Peyer's patch (tissue), 4 donors: ENCODE measurements around the gene LMBR1L. TPM values are rescaled to one million over a fixed set of nuclear protein-coding genes. Genes with fewer than 3 reads are reported as not detected.

Experiments used
- DNase-seq, 3 donors: peaks; one replicate each; pipeline ENCODE4 v3.0.0-alpha.2; 2017 to 2019
- H3K27ac ChIP-seq, 4 donors: fragments of 200-600 bp; sonication (generic); one replicate each; pipeline ENCODE4 v1.5.1; 2016 to 2019
- H3K27me3 ChIP-seq, 2 donors: fragments of 200-600 bp; sonication (generic); one replicate each; pipeline ENCODE4 v1.5.1; 2019
- H3K36me3 ChIP-seq, 3 donors: fragments of 200-600 bp; sonication (generic); one replicate each; pipeline ENCODE4 v1.5.1; 2016 to 2019
- H3K4me1 ChIP-seq, 4 donors: fragments of 200-600 bp; sonication (generic); one replicate each; pipeline ENCODE4 v1.5.1; 2016 to 2019
- H3K4me3 ChIP-seq, 4 donors: fragments of 200-600 bp; sonication (generic); 1 replicate in 3 of 4; 2 replicates in 1 of 4; pipeline ENCODE4 v1.5.1; 2016 to 2019; ENCODE audit warnings: mild to moderate bottlenecking in 1 of 4
- H3K9me3 ChIP-seq, 4 donors: fragments of 200-600 bp; sonication (generic); one replicate each; pipeline ENCODE4 v1.5.1; 2016 to 2019; ENCODE audit warnings: mild to moderate bottlenecking in 1 of 4
- CTCF ChIP-seq, 6 experiments: fragments of 450-650 bp in 4 of 6; fragments of 200-600 bp in 2 of 6; sonication (generic) in 1 of 6; IDR thresholded peaks; one replicate each; pipeline ENCODE4 v1.5.1; 2017 to 2019; ENCODE audit warnings: antibody characterized with exemption in 6 of 6, mild to moderate bottlenecking in 3 of 6, moderate library complexity in 1 of 6
- POLR2A ChIP-seq, 2 donors: fragments of 450-650 bp; IDR thresholded peaks; one replicate each; pipeline ENCODE4 v1.5.1; 2017; ENCODE audit warnings: antibody characterized with exemption in 2 of 2, mild to moderate bottlenecking in 2 of 2, moderate library complexity in 2 of 2
- small RNA-seq, 2 donors: library from RNA; depleted of rRNA; stranded (forward); fragments of <200 nt; gene quantifications; one replicate each; pipeline ENCODE3, GENCODE V24; 2016
- total RNA-seq, 4 donors: library from RNA; depleted of rRNA; stranded (reverse); fragments of >200 nt; gene quantifications; one replicate each; pipeline ENCODE4 v1.1.0, GENCODE V29; 2016

Gene LMBR1L
- total RNA-seq, 4 donors from 2014 or later: 34.7 to 93.7 (median 84.7) TPM

GRCh38 chr12:49051777-49052438 is 58.7 kb downstream of the LMBR1L start:
- Histone ChIP-seq H3K27ac (no peak overlapping the region), H3K36me3 (peaks cover 0 to 82% (median 2%) of the 10 kb centered on the region in 3 donors), H3K9me3 (no peaks in the 10 kb centered on the region), H3K4me3 (no peak overlapping the region), H3K27me3 (no peaks in the 10 kb centered on the region), H3K4me1 (peaks cover 0 to 18% (median 14%) of the 10 kb centered on the region in 4 donors)
- TF ChIP-seq POLR2A (IDR thresholded peaks at IDR 0.05) (no peak), CTCF (IDR thresholded peaks at IDR 0.05) (no peak)
- DNase-seq: no peak

- H3K4me1 ChIP-seq: peaks cover 0 to 13% (median 9%) of the 10 kb centered on the region in 4 donors
- H3K4me3 ChIP-seq: no peak overlapping the region
- H3K27me3 ChIP-seq: no peaks in the 10 kb centered on the region
- TF ChIP-seq POLR2A (IDR thresholded peaks at IDR 0.05): no peak
- no peak for TF ChIP-seq CTCF (IDR thresholded peaks at IDR 0.05)
- no peak for DNase-seq
- peaks cover 0 to 88% (median 2%) of the 10 kb centered on the region in 3 donors for H3K36me3 ChIP-seq
- no peaks in the 10 kb centered on the region for H3K9me3 ChIP-seq
- H3K27ac ChIP-seq: no peak overlapping the region
These were observed 59.3 kb downstream of the LMBR1L start for GRCh38 chr12:49051373-49051764.

GRCh38 chr12:49050507-49051372 is 59.9 kb downstream of the LMBR1L start:
- no peak overlapping the region for H3K4me3 ChIP-seq
- H3K36me3 ChIP-seq: peaks cover 0 to 94% (median 2%) of the 10 kb centered on the region in 3 donors
- H3K4me1 ChIP-seq: peaks cover 0 to 7% (median 4%) of the 10 kb centered on the region in 4 donors
- H3K9me3 ChIP-seq: no peaks in the 10 kb centered on the region
- H3K27me3 ChIP-seq: no peaks in the 10 kb centered on the region
- DNase-seq: no peak
- TF ChIP-seq POLR2A (IDR thresholded peaks at IDR 0.05) (no peak), CTCF (IDR thresholded peaks at IDR 0.05) (no peak)
- H3K27ac ChIP-seq: no peak overlapping the region

- TF ChIP-seq CTCF (IDR thresholded peaks at IDR 0.05): no peak
- TF ChIP-seq POLR2A (IDR thresholded peaks at IDR 0.05): no peak
- H3K4me3 ChIP-seq: no peak overlapping the region
- peaks cover 0 to 100% (median 2%) of the 10 kb centered on the region in 3 donors for H3K36me3 ChIP-seq
- no peaks in the 10 kb centered on the region for H3K27me3 ChIP-seq
- H3K27ac ChIP-seq: no peak overlapping the region
- H3K9me3 ChIP-seq: no peaks in the 10 kb centered on the region
- H3K4me1 ChIP-seq: no peaks in the 10 kb centered on the region
- peak in 1 of 3 donors; percentile 33 for DNase-seq
These were observed 61.0 kb downstream of the LMBR1L start for GRCh38 chr12:49049566-49050224.

GRCh38 chr12:49048953-49049352 is 61.7 kb downstream of the LMBR1L start:
- Histone ChIP-seq H3K27me3 (no peaks in the 10 kb centered on the region), H3K9me3 (no peaks in the 10 kb centered on the region), H3K27ac (no peak overlapping the region), H3K36me3 (peaks cover 0 to 100% (median 2%) of the 10 kb centered on the region in 3 donors), H3K4me3 (no peak overlapping the region), H3K4me1 (no peaks in the 10 kb centered on the region)
- DNase-seq: peak in 1 of 3 donors; percentile 10
- TF ChIP-seq POLR2A (IDR thresholded peaks at IDR 0.05) (no peak), CTCF (IDR thresholded peaks at IDR 0.05) (no peak)

Small RNA genes lying within 50 kb of the gene (small RNA-seq; reads per million reads assigned to genes)
- 0 reads per million in 2 donors for gene RF00019

Other genes with a start within 250 kb of the LMBR1L start
- gene RND1, start 245.0 kb downstream of the LMBR1L start, total RNA-seq: 1 to 10 TPM in 2 of 4 donors, under 1 TPM in 1, not detected in 1; 0.80 to 2.2 (median 1.6) TPM
- gene FKBP11, start 185.4 kb downstream of the LMBR1L start, total RNA-seq: 10 to 100 TPM in 2 of 4 donors, 1 to 10 TPM in 2; 7.5 to 26.9 (median 12.6) TPM
- gene ARF3, start 153.4 kb downstream of the LMBR1L start, total RNA-seq: 100 to 1,000 TPM in 1 of 4 donors, 10 to 100 TPM in 3; 49.3 to 217 (median 63.5) TPM
- 1 to 10 TPM in 2 of 4 donors, under 1 TPM in 1, not detected in 1; 0.67 to 1.8 (median 1.7) TPM for gene WNT10B, start 139.1 kb downstream of the LMBR1L start, total RNA-seq
- not detected for gene WNT1, start 132.5 kb downstream of the LMBR1L start, total RNA-seq
- gene DDN, start 111.5 kb downstream of the LMBR1L start, total RNA-seq: under 1 TPM in 2 of 4 donors, not detected in 2; 0.27 to 0.28 TPM
- gene PRKAG1, start 92.1 kb downstream of the LMBR1L start, total RNA-seq: 10 to 100 TPM; 34.1 to 42.2 (median 37.9) TPM
- 100 to 1,000 TPM; 126 to 161 (median 146) TPM for gene KMT2D, start 50.1 kb downstream of the LMBR1L start, total RNA-seq
- gene RHEBL1, start 40.9 kb downstream of the LMBR1L start, total RNA-seq: not detected
- gene DHH, start 16.0 kb downstream of the LMBR1L start, total RNA-seq: 1 to 10 TPM in 1 of 4 donors, under 1 TPM in 1, not detected in 2; 0.19 to 2.5 TPM
- gene TUBA1B, start 20.5 kb upstream of the LMBR1L start, total RNA-seq: 100 to 1,000 TPM; 154 to 578 (median 243) TPM
- gene TUBA1A, start 78.2 kb upstream of the LMBR1L start, total RNA-seq: 10 to 100 TPM; 16.5 to 50.3 (median 37.0) TPM
- gene TUBA1C, start 154.2 kb upstream of the LMBR1L start, total RNA-seq: 100 to 1,000 TPM; 143 to 442 (median 276) TPM
- 1 to 10 TPM in 3 of 4 donors, not detected in 1; 6.4 to 8.8 (median 6.5) TPM for gene PRPH, start 184.3 kb upstream of the LMBR1L start, total RNA-seq
- gene TROAP, start 212.4 kb upstream of the LMBR1L start, total RNA-seq: 10 to 100 TPM in 2 of 4 donors, 1 to 10 TPM in 2; 8.0 to 28.1 (median 10.2) TPM
- not detected for gene C1QL4, start 226.3 kb upstream of the LMBR1L start, total RNA-seq
- gene DNAJC22, start 236.0 kb upstream of the LMBR1L start, total RNA-seq: 10 to 100 TPM in 3 of 4 donors, 1 to 10 TPM in 1; 5.0 to 57.8 (median 56.4) TPM